IMR-90 (cell line): ENCODE data around the gene BANF1. TPM values are rescaled to one million over a fixed set of nuclear protein-coding genes. Genes with fewer than 3 reads are reported as not detected.

Source experiments
- ATAC-seq: fragments of 200-7000 bp; cut with Tn5 transposase; 2 replicates; pipeline ENCODE4 v1.9.1; 2020; ENCODE audit warnings: low read depth, mild to moderate bottlenecking, moderate library complexity
- BruUV-seq: library from RNA; stranded (reverse); fragments of 400-500 nt; replicated peaks from 2 replicates; lab custom pipeline; 2021; lab: Mats Ljungman, UMichigan
- CTCF ChIA-PET: fragments of 300-600 bp; formaldehyde crosslinking; extraction: SDS; loops from one replicate; lab custom pipeline; 2021; ENCODE audit warnings: antibody characterized with exemption; lab: Yijun Ruan, JAX
- POLR2A ChIA-PET: fragments of 300-600 bp; sonication (Branson Sonifier 250); formaldehyde crosslinking; loops from one replicate; lab custom pipeline; 2022; ENCODE audit warnings: antibody characterized with exemption; ENCODE audit not compliant: unreplicated experiment; lab: Charles Lee
- DNase-seq: peaks from one replicate; pipeline ENCODE4 v3.0.0; 2013
- H2AFZ ChIP-seq: replicated peaks from 2 replicates; pipeline ENCODE3; 2013; ENCODE audit warnings: low read length, mild to moderate bottlenecking; ENCODE audit not compliant: poor library complexity
- H2AK5ac ChIP-seq: 2 replicates; pipeline ENCODE4 v1.6.1; 2013; ENCODE audit warnings: low read depth, low read length, inconsistent platforms
- H2AK9ac ChIP-seq: replicated peaks from 2 replicates; pipeline ENCODE3; 2013; ENCODE audit warnings: mild to moderate bottlenecking, low read depth, low read length, moderate library complexity; ENCODE audit not compliant: poor library complexity
- H2BK120ac ChIP-seq: 2 replicates; pipeline ENCODE4 v1.6.1; 2013; ENCODE audit warnings: low read depth, low read length, inconsistent platforms
- H2BK15ac ChIP-seq: 3 replicates; pipeline ENCODE4 v1.6.1; 2013; ENCODE audit warnings: low read depth, low read length, inconsistent platforms
- H2BK20ac ChIP-seq: 2 replicates; pipeline ENCODE4 v1.6.1; 2013; ENCODE audit warnings: low read depth, mild to moderate bottlenecking, inconsistent platforms, low read length, moderate library complexity
- H2BK5ac ChIP-seq: 2 replicates; pipeline ENCODE4 v1.6.1; 2013; ENCODE audit warnings: mild to moderate bottlenecking, low read depth, low read length, inconsistent platforms; ENCODE audit not compliant: poor library complexity, severe bottlenecking
- H3K14ac ChIP-seq: replicated peaks from 2 replicates; pipeline ENCODE4 v1.6.1; 2013; ENCODE audit warnings: low read depth, low read length, inconsistent platforms
- H3K18ac ChIP-seq: 2 replicates; pipeline ENCODE4 v1.6.1; 2013; ENCODE audit warnings: low read depth, low read length, control low read depth
- H3K23ac ChIP-seq: 2 replicates; pipeline ENCODE4 v1.6.1; 2013; ENCODE audit warnings: low read depth, low read length, inconsistent platforms
- H3K27ac ChIP-seq: 2 replicates; pipeline ENCODE4 v1.5.1; 2013; ENCODE audit warnings: mild to moderate bottlenecking, control low read depth, low read length; ENCODE audit not compliant: insufficient read depth
- H3K27me3 ChIP-seq: 2 replicates; pipeline ENCODE4 v1.6.1; 2013; ENCODE audit warnings: low read length; ENCODE audit not compliant: control insufficient read depth, insufficient read depth
- H3K36me3 ChIP-seq: 2 replicates; pipeline ENCODE4 v1.6.1; 2013; ENCODE audit warnings: low read length, mixed read lengths; ENCODE audit not compliant: control insufficient read depth, insufficient read depth
- H3K4ac ChIP-seq: 2 replicates; pipeline ENCODE4 v1.6.1; 2013; ENCODE audit warnings: low read depth, low read length, inconsistent platforms
- H3K4me1 ChIP-seq: 2 replicates; pipeline ENCODE4 v1.6.1; 2013; ENCODE audit warnings: low read length, mixed read lengths; ENCODE audit not compliant: control insufficient read depth, insufficient read depth
- H3K4me2 ChIP-seq: 2 replicates; pipeline ENCODE4 v1.6.1; 2013; ENCODE audit warnings: low read depth, mild to moderate bottlenecking, control low read depth, low read length, moderate library complexity
- H3K4me3 ChIP-seq: 2 replicates; pipeline ENCODE4 v1.5.1; 2013; ENCODE audit warnings: low read depth, mild to moderate bottlenecking, control low read depth, low read length, moderate library complexity; ENCODE audit not compliant: insufficient read depth
- H3K56ac ChIP-seq: 2 replicates; pipeline ENCODE4 v1.6.1; 2013; ENCODE audit warnings: low read length, inconsistent platforms; ENCODE audit not compliant: insufficient read depth; ENCODE audit errors: extremely low read depth
- H3K79me1 ChIP-seq, 2 experiments: 2 replicates each; pipeline ENCODE4 v1.6.1; 2013; ENCODE audit warnings: low read length in 2 of 2, inconsistent platforms in 1 of 2, low read depth in 1 of 2
- H3K9ac ChIP-seq: 2 replicates; pipeline ENCODE4 v1.6.1; 2013; ENCODE audit warnings: low read depth, low read length, control low read depth
- H3K9me1 ChIP-seq: 2 replicates; pipeline ENCODE4 v1.6.1; 2013; ENCODE audit warnings: low read length, inconsistent platforms; ENCODE audit not compliant: insufficient read depth
- H3K9me3 ChIP-seq: 2 replicates; pipeline ENCODE4 v1.6.1; 2013; ENCODE audit warnings: low read length; ENCODE audit not compliant: control insufficient read depth, insufficient read depth
- H4K20me1 ChIP-seq: 2 replicates; pipeline ENCODE4 v1.6.1; 2013; ENCODE audit warnings: low read length, inconsistent platforms; ENCODE audit not compliant: insufficient read depth
- H4K5ac ChIP-seq: 2 replicates; pipeline ENCODE4 v1.6.1; 2013; ENCODE audit warnings: mild to moderate bottlenecking, low read depth, low read length, control low read depth
- H4K8ac ChIP-seq, 2 experiments: 2 replicates each; pipeline ENCODE4 v1.6.1; 2013; ENCODE audit warnings: low read depth in 2 of 2, low read length in 2 of 2, control low read depth in 1 of 2, inconsistent platforms in 1 of 2
- H4K91ac ChIP-seq: 2 replicates; pipeline ENCODE4 v1.6.1; 2013; ENCODE audit warnings: low read depth, low read length, inconsistent platforms; ENCODE audit not compliant: insufficient read depth
- BHLHE40 ChIP-seq: fragments of 150-350 bp; IDR thresholded peaks from 2 replicates; pipeline ENCODE4 v1.6.1; 2016; ENCODE audit warnings: mild to moderate bottlenecking, low read depth, low read length
- CEBPB ChIP-seq: IDR thresholded peaks from 2 replicates; pipeline ENCODE4 v1.6.1; 2012; ENCODE audit warnings: low read depth, low read length, improper control_type of control experiment
- CHD1 ChIP-seq: IDR thresholded peaks from 2 replicates; pipeline ENCODE4 v1.6.1; 2012; ENCODE audit warnings: low read depth, low read length, improper control_type of control experiment
- FOS ChIP-seq: fragments of 150-350 bp; IDR thresholded peaks from 2 replicates; pipeline ENCODE4 v1.6.1; 2016; ENCODE audit warnings: low read depth, low read length
- MAFK ChIP-seq: IDR thresholded peaks from 2 replicates; pipeline ENCODE4 v1.6.1; 2012; ENCODE audit warnings: low read depth, low read length, improper control_type of control experiment
- MAZ ChIP-seq: IDR thresholded peaks from 2 replicates; pipeline ENCODE4 v1.6.1; 2012; ENCODE audit warnings: low read depth, mild to moderate bottlenecking, low read length, improper control_type of control experiment, moderate library complexity, borderline replicate concordance
- MXI1 ChIP-seq: IDR thresholded peaks from 2 replicates; pipeline ENCODE4 v1.6.1; 2012; ENCODE audit warnings: low read depth, mild to moderate bottlenecking, low read length, moderate library complexity, borderline replicate concordance
- NFE2L2 ChIP-seq: fragments of 150-350 bp; IDR thresholded peaks from 2 replicates; pipeline ENCODE4 v1.6.1; 2016; ENCODE audit warnings: low read depth, mild to moderate bottlenecking, low read length
- POLR2A ChIP-seq: IDR thresholded peaks from 2 replicates; pipeline ENCODE4 v1.6.1; 2012; ENCODE audit warnings: mild to moderate bottlenecking, low read depth, low read length
- RAD21 ChIP-seq: IDR thresholded peaks from 2 replicates; pipeline ENCODE4 v1.6.1; 2012; ENCODE audit warnings: low read length, improper control_type of control experiment
- RCOR1 ChIP-seq: IDR thresholded peaks from 2 replicates; pipeline ENCODE4 v1.6.1; 2012; ENCODE audit warnings: mild to moderate bottlenecking, low read length, improper control_type of control experiment; ENCODE audit not compliant: insufficient replicate concordance
- RFX5 ChIP-seq: IDR thresholded peaks from 2 replicates; pipeline ENCODE4 v1.8.0; 2012; ENCODE audit warnings: low read depth, mild to moderate bottlenecking, low read length, moderate library complexity
- SMC3 ChIP-seq: fragments of 150-350 bp; IDR thresholded peaks from 2 replicates; pipeline ENCODE4 v1.6.1; 2016; ENCODE audit warnings: low read depth, mild to moderate bottlenecking, antibody characterized with exemption, low read length, moderate library complexity
- USF2 ChIP-seq: fragments of 150-350 bp; IDR thresholded peaks from 2 replicates; pipeline ENCODE4 v1.6.1; 2017; ENCODE audit warnings: mild to moderate bottlenecking, antibody characterized with exemption, low read length, low read depth
- WGBS, 2 experiments: methylation state at CpG; one replicate each; pipeline versions ENCODE4 v1.1.5 to v1.1.7; 2013; ENCODE audit warnings: missing lambda C conversion rate in 2 of 2; ENCODE audit not compliant: insufficient read length in 1 of 2; ENCODE audit errors: extremely low coverage in 2 of 2; 5-methylcytosine and 5-hydroxymethylcytosine counted together
- dilution Hi-C: fragments of 300-500 bp; cut with HindIII; formaldehyde crosslinking; loops from one replicate; pipeline ENCODE4 v1.14.3; 2018; ENCODE audit warnings: low sequenced_read_pairs; ENCODE audit not compliant: unreplicated experiment
- in situ Hi-C: fragments of 300-500 bp; cut with MboI; formaldehyde crosslinking; loops from 3 replicates; pipeline ENCODE4 v1.14.3; 2019; ENCODE audit warnings: low sequenced_read_pairs, inconsistent platforms, mixed read lengths
- intact Hi-C: fragments of 100-400 bp; cut with micrococcal nuclease; formaldehyde crosslinking; loops from 2 replicates; pipeline ENCODE4 v1.10.0; 2022
- polyA plus RNA-seq, 3 experiments: library from polyadenylated mRNA; depleted of rRNA; stranded (reverse); fragments of >200 nt; gene quantifications; 2 replicates each; pipeline ENCODE4 v1.2.3, GENCODE V29; 2012; ENCODE audit warnings: low replicate concordance in 1 of 3
- total RNA-seq: library from RNA; depleted of rRNA; stranded (reverse); fragments of >200 nt; gene quantifications from 2 replicates; pipeline ENCODE4 v1.2.3, GENCODE V29; 2012
- TF ChIP-seq, protein P1 (sequence below): conservative IDR thresholded peaks from 2 replicates; pipeline ENCODE4 v1.5.1; 2012; ENCODE audit warnings: mild to moderate bottlenecking, low read depth, low read length, improper control_type of control experiment
- TF ChIP-seq, protein P2 (sequence below): fragments of 150-350 bp; IDR thresholded peaks from 2 replicates; pipeline ENCODE4 v1.6.1; 2016; ENCODE audit warnings: low read depth, mild to moderate bottlenecking, low read length, moderate library complexity, borderline replicate concordance

The BANF1 gene
- total and polyA plus RNA-seq, 2 of the 4 experiments (the other 2 are of a cell fraction), result 36.6 to 242 TPM

GRCh38 chr11:66051371-66051765, 49.1 kb downstream of the BANF1 start:
- peaks cover 11% of the 10 kb centered on the region for H3K36me3 ChIP-seq
- H3K9ac ChIP-seq, result peak overlapping the region; percentile 76
- no CpG with 5 or more reads among the region's 12 CpGs for WGBS, 2 experiments
- H4K8ac ChIP-seq, result peak overlapping the region; percentile 92 to 97
- peak overlapping the region; percentile 89 for H3K14ac ChIP-seq
- no peak for ATAC-seq
- H2BK15ac ChIP-seq, result no peak overlapping the region; the same call in 2 of the 3 replicates
- H2BK20ac ChIP-seq, result peak overlapping the region; percentile 8; the same call in 1 of the 2 replicates
- intact Hi-C loops, result no loop called here
- H4K20me1 ChIP-seq, result peaks cover 11% of the 10 kb centered on the region; the same call in 1 of the 2 replicates
- peaks cover 13 to 37% of the 10 kb centered on the region in 2 experiments for H3K79me1 ChIP-seq
- H3K9me3 ChIP-seq, result no peaks in the 10 kb centered on the region
- DNase-seq, result no peak
- peak overlapping the region; percentile 99 for H2AK9ac ChIP-seq
- BruUV-seq, result no TSS peak
- H4K91ac ChIP-seq, result peak overlapping the region; percentile 76
- H3K9me1 ChIP-seq, result 0 out of 2 replicates have a peak, but pooled peaks cover 7% of the 10 kb centered on the region
- peak overlapping the region; percentile 95 for H2AFZ ChIP-seq
- dilution Hi-C loops, result no loop called here
- H2BK5ac ChIP-seq, result peak overlapping the region; percentile 48
- in situ Hi-C loops, result no loop called here
- ChIA-PET CTCF (interaction anchor here (2.1 kb wide), 1 partner anchor 17 kb away, joined by 11 read pairs; no protein-coding TSS in a partner anchor), POLR2A (no interaction called here)
- H2BK120ac ChIP-seq, result peak overlapping the region; percentile 43; the same call in 1 of the 2 replicates
- TF ChIP-seq NFE2L2 (no peak), RFX5 (no peak), MXI1 (no peak), CEBPB (no peak), USF2 (no peak), RCOR1 (no peak), POLR2A (no peak), MAFK (no peak), SMC3 (no peak), MAZ (no peak), BHLHE40 (no peak), CHD1 (no peak), RAD21 (no peak), FOS (no peak)
- TF ChIP-seq, protein P1, sequence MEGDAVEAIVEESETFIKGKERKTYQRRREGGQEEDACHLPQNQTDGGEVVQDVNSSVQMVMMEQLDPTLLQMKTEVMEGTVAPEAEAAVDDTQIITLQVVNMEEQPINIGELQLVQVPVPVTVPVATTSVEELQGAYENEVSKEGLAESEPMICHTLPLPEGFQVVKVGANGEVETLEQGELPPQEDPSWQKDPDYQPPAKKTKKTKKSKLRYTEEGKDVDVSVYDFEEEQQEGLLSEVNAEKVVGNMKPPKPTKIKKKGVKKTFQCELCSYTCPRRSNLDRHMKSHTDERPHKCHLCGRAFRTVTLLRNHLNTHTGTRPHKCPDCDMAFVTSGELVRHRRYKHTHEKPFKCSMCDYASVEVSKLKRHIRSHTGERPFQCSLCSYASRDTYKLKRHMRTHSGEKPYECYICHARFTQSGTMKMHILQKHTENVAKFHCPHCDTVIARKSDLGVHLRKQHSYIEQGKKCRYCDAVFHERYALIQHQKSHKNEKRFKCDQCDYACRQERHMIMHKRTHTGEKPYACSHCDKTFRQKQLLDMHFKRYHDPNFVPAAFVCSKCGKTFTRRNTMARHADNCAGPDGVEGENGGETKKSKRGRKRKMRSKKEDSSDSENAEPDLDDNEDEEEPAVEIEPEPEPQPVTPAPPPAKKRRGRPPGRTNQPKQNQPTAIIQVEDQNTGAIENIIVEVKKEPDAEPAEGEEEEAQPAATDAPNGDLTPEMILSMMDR, result no peak
- TF ChIP-seq, protein P2, sequence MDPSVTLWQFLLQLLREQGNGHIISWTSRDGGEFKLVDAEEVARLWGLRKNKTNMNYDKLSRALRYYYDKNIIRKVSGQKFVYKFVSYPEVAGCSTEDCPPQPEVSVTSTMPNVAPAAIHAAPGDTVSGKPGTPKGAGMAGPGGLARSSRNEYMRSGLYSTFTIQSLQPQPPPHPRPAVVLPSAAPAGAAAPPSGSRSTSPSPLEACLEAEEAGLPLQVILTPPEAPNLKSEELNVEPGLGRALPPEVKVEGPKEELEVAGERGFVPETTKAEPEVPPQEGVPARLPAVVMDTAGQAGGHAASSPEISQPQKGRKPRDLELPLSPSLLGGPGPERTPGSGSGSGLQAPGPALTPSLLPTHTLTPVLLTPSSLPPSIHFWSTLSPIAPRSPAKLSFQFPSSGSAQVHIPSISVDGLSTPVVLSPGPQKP, result no peak
- peak overlapping the region; percentile 19 for H3K18ac ChIP-seq
- H4K5ac ChIP-seq, result peak overlapping the region; percentile 83
- H2AK5ac ChIP-seq, result peak overlapping the region; percentile 92
- peaks cover 20% of the 10 kb centered on the region; the same call in 1 of the 2 replicates for H3K27me3 ChIP-seq
- peak overlapping the region; percentile 81 for H3K23ac ChIP-seq
- peak overlapping the region; percentile 58 for H3K27ac ChIP-seq
- H3K56ac ChIP-seq, result peak overlapping the region; percentile 54; the same call in 1 of the 2 replicates
- H3K4ac ChIP-seq, result peak overlapping the region; percentile 84
- peak overlapping the region; percentile 83 for H3K4me2 ChIP-seq
- peaks cover 8% of the 10 kb centered on the region for H3K4me1 ChIP-seq
- peak overlapping the region; percentile 50 for H3K4me3 ChIP-seq
